Activated CD4-positive, alpha-beta T cell treated with anti-CD3 and anti-CD28 coated beads, Interleukin-2, amount 50 U/mL, for 4 hours (primary cell): Measurements from ENCODE around the gene PKDREJ.
"Not testable (repeated sequence)": the region's sequence is repeated elsewhere in the genome, so short reads cannot be mapped to it uniquely, and the experiment has no call there.

Source experiments
- DNase-seq, 2 experiments: peaks; one replicate each; pipeline ENCODE4 v3.0.0-alpha.2; 2020

PKDREJ gene

GRCh38 chr22:46263216-46263590 lies at the start of gene PKDREJ:
Gene PKDREJ (minus strand): TSS chr22:46263343. CDS start chr22:46263322, 21 bp downstream.
- no peak for DNase-seq

GRCh38 chr22:46312848-46313247 lies 49.7 kb upstream of the PKDREJ start:
- not testable (repeated sequence) for DNase-seq

- DNase-seq = no peak
Observed at GRCh38 chr22:46312056-46312455, 48.9 kb upstream of the PKDREJ start.

GRCh38 chr22:46309526-46310085 lies 46.5 kb upstream of the PKDREJ start:
- DNase-seq = no peak

GRCh38 chr22:46308283-46308988 lies 45.3 kb upstream of the PKDREJ start:
- DNase-seq = no peak

- DNase-seq = no peak
Observed at GRCh38 chr22:46303347-46303965, 40.3 kb upstream of the PKDREJ start.

- no peak for DNase-seq
Observed at GRCh38 chr22:46300491-46300890, 37.3 kb upstream of the PKDREJ start.

- DNase-seq = no peak
Observed at GRCh38 chr22:46299101-46299500, 36.0 kb upstream of the PKDREJ start.

GRCh38 chr22:46297151-46297812 lies 34.1 kb upstream of the PKDREJ start:
- no peak for DNase-seq

- peak; percentile 94 to 96 for DNase-seq
Observed at GRCh38 chr22:46296257-46297150, 33.4 kb upstream of the PKDREJ start, which contains the start of gene GTSE1. Gene GTSE1 (plus strand): TSS chr22:46296870. CDS start chr22:46297401, 531 bp downstream.

- DNase-seq = no peak
Observed at GRCh38 chr22:46295277-46295971, 32.3 kb upstream of the PKDREJ start.

- DNase-seq = no peak
Observed at GRCh38 chr22:46294784-46295183, 31.6 kb upstream of the PKDREJ start.

- no peak for DNase-seq
Observed at GRCh38 chr22:46293577-46294260, 30.6 kb upstream of the PKDREJ start.

GRCh38 chr22:46292732-46293131 lies 29.6 kb upstream of the PKDREJ start:
- DNase-seq = no peak

- no peak for DNase-seq
Observed at GRCh38 chr22:46292173-46292572, 29.0 kb upstream of the PKDREJ start.

GRCh38 chr22:46290843-46291785 lies 28.0 kb upstream of the PKDREJ start:
- no peak for DNase-seq

- DNase-seq = no peak
Observed at GRCh38 chr22:46290121-46290842, 27.1 kb upstream of the PKDREJ start.

GRCh38 chr22:46289244-46289891 lies 26.2 kb upstream of the PKDREJ start:
- no peak for DNase-seq

- DNase-seq = no peak
Observed at GRCh38 chr22:46288846-46289243, 25.7 kb upstream of the PKDREJ start.
